Fibroblast of lung (primary cell): Measurements from ENCODE around the gene CLNK.

ENCODE experiments used
- CTCF ChIP-seq, 2 donors: IDR thresholded peaks in 1 of 2; conservative IDR thresholded peaks in 1 of 2; 1 replicate in 1 of 2; 2 replicates in 1 of 2; pipeline ENCODE4 v1.5.1; 2011 to 2012; ENCODE audit warnings: low read length in 2 of 2, control low read depth in 1 of 2, inconsistent platforms in 1 of 2, low read depth in 1 of 2, mild to moderate bottlenecking in 1 of 2
- EZH2 ChIP-seq: IDR thresholded peaks from 2 replicates; pipeline ENCODE4 v1.5.1; 2012; ENCODE audit warnings: low read length, control low read depth, mild to moderate bottlenecking; ENCODE audit errors: missing control alignments

GRCh38 chr4:10470505-10470904, 214.1 kb downstream of the CLNK start:
- TF ChIP-seq EZH2 = no peak
- TF ChIP-seq CTCF (conservative IDR thresholded peaks at IDR 0.05 in 1 of 2, IDR thresholded peaks at IDR 0.05 in 1 of 2; ENCODE audit: low read depth in 1 of 2, low read length in 2 of 2) = no peak
